Activated CD4-positive, alpha-beta T cell treated with anti-CD3 and anti-CD28 coated beads, Interleukin-2, Interleukin-6, amounts not matched to agents 100 ng/mL and 50 ng/mL, durations not matched to agents 16 hours and 8 hours (primary cell): Measurements from ENCODE around the gene BMI1.
"Not testable (repeated sequence)": the region's sequence is repeated elsewhere in the genome, so short reads cannot be mapped to it uniquely, and the experiment has no call there.

Experiments used
- DNase-seq: peaks from one replicate; pipeline ENCODE4 v3.0.0-alpha.2; 2020

Gene BMI1

DNA sequence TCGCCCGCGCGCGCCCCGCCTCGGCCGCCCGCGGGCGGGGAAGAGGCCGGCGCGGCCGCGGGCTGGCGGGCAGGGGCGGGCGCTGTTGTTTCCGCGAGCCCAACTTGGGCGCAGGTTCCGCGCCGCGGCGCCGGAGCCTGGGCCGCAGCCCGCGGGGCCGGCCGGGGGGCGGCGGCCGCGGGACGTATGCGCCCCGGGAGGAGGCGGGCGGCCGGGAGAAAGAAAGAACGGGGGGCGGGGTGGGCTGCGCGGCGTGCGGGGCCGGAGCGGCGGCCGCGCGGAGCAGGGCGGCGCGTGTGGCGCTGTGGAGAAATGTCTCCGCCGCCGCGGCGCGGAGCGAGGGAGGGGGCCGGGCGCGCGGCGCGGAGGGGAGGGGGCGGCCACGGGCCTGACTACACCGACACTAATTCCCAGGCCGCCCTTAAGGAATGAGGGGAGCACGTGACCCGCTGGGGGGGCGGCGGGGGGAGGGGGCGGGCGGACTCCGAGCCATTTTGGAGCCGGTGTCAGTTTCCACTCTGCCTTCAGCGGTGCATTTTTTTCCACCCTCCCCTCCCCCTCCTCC is at the start of gene BMI1:
Gene BMI1, plus strand, starts transcription at position 509 of the 565 bp plus-strand sequence. CDS start 5,351 bp downstream, outside the sequence.
- peak; percentile 72 for DNase-seq

- no peak for DNase-seq
Measured at GRCh38 chr10:22271786-22272185, 49.1 kb upstream of the BMI1 start.

- DNase-seq: no peak
Measured at GRCh38 chr10:22278441-22278782, 42.5 kb upstream of the BMI1 start.

- no peak for DNase-seq
Measured at GRCh38 chr10:22280078-22280477, 40.8 kb upstream of the BMI1 start.

DNA sequence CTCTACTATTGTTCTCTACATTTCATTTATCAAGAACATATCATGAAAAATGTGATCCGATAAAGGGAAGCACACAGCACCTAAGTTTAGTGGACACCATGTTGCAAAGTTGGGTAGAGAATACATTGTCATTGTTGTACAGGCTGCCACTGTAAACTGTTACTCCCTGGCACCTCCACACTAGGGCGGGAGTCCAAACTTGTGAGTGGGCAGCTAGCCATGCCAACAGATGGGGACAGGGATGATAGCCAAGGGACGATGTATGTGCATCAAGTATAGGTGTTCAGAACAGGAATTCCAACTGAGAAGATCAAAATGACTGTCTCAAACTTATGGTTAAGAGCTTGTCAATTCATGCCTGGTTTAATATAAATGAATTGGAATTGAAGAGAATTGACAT is 35.8 kb upstream of the BMI1 start:
- DNase-seq: no peak

- DNase-seq: no peak
Measured at GRCh38 chr10:22293747-22294404, 27.0 kb upstream of the BMI1 start.

DNA sequence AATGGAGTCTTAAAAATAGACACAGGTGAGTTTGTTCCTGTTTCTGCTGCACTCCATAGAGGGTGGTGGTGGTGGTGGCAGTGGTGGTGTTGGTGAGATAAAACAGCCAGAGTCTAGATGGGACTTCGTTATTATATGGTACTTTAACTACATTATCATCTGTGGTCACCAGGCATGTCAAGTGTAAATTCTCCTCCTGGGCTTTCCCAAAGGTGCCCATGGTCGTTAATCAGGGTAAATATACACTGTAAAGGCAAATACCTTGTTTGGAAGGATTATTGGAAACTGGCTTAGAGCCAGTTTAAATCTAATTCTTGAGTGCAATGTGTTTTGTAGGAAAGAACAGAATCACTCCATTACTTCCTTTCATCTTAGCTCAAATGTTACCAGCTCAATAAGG is 26.2 kb upstream of the BMI1 start:
- DNase-seq: no peak

GRCh38 chr10:22301193-22301592 is 19.7 kb upstream of the BMI1 start:
- no peak for DNase-seq

DNA sequence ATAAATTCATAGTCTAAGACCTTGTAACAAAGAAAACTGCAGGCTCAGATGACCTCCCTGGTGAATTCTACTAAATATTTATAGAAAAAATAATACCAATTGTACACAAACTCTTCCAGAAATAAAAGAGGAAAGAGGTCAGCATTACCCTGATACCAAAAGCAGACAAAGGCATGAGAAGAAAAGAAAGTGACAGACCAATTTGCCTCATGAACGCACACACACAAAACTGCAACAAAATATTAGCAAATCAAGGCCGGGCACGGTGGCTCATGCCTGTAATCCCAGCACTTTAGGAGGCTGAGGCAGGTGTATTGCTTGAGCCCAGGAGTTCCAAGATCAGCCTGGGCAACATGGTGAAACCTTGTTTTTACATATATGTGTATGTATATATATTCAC is 17.4 kb upstream of the BMI1 start:
- no peak for DNase-seq

- no peak for DNase-seq
Measured at GRCh38 chr10:22305721-22306120, 15.2 kb upstream of the BMI1 start.

GRCh38 chr10:22308390-22308789 is 12.5 kb upstream of the BMI1 start:
- peak; percentile 88 for DNase-seq

GRCh38 chr10:22309180-22310000 is 11.5 kb upstream of the BMI1 start:
- DNase-seq: no peak

DNA sequence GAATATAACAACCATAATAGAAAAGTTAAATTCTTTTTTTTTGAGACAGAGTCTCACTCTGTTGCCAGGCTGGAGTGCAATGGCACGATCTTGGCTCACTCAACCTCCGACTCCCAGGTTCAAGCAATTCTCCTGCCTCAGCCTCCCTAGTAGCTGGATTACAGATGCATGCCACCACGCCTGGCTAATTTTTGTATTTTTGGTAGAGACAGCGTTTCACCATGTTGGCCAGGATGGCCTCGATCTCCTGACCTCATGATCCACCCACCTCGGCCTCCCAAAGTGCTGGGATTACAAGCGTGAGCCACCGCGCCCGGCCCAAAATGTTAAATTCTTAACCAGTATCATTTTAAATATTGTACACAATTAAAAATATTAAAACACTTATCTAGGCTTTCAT is 10.9 kb upstream of the BMI1 start:
- not testable (repeated sequence) for DNase-seq

DNA sequence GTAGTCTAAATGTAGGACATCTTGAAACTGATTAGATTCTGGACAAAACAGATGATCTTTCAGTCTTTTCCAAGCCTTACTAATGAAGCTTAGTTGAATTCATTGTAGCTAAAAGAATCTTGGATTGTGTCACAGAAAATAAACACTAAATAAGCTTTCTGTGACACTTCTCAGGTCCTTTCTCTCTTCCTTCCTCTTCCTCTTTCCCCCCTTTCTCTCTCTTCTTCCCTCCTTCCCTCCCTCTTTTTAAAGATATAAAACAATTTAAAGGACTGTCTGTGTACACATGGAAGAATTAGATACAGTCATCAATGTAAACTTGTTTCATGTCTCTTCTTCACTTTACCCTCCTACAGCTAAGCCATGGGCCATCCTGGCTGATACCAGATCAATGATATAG is 10.0 kb upstream of the BMI1 start:
- DNase-seq: no peak

DNA sequence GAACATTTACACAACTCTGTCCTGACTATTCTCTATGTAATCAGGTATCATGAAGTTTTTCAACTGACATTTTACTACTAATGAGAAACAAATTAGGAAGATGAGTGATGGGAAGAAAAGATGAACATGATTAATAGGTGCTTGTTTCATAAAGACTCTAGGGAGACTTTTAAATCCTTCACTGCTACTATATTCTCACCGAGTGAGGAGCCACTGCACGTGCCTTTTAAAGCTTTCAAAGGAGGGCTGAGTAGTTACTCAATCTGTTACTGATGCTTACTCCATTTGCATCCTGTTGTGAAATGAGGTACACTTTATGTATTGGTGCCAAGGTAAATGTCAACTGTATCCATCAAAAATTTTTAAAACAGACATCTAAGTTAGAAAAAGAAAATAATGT is 6.0 kb upstream of the BMI1 start:
- peak; percentile 54 for DNase-seq

- DNase-seq: no peak
Measured at GRCh38 chr10:22315455-22316285, 5.2 kb upstream of the BMI1 start.

DNA sequence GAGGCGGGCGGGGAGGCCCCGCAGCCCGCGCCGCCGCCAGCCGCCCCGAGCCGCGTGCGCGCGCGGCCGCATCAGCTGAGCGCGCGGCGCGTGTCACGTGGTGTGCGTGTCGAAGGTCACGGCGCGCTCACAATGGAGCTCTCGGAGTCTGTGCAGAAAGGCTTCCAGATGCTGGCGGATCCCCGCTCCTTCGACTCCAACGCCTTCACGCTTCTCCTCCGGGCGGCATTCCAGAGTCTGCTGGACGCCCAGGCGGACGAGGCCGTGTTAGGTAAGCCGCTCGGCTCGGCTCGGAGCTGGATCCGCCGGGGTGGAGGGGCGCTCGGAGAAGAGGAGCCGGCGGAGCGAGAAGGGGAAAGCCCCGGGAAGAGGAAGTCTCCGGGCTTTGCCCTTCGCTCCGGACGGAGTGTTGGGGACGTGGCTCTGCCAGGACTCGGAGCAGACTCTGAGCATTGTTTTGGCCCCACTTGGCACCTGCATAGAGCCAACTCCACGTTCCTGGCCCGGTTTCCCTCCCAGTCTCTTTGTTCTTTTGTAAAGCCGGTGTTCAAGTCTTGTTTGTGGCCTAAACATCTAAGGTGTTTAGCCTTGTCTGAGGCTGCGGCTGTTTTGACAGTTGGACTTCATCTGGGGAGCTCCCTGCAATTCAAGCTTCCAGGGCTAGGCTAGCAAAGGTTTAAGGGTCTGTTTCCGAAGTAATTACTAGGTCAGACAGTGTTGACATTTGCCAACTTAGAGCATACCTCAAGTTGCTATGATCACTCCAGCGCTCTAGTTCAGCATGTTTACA is 4.4 kb upstream of the BMI1 start, which contains the start of gene COMMD3:
Gene COMMD3, plus strand, starts transcription at position 103 of the 790 bp plus-strand sequence. Its CDS starts 30 bp downstream, at position 133.
- DNase-seq: peak; percentile 84

DNA sequence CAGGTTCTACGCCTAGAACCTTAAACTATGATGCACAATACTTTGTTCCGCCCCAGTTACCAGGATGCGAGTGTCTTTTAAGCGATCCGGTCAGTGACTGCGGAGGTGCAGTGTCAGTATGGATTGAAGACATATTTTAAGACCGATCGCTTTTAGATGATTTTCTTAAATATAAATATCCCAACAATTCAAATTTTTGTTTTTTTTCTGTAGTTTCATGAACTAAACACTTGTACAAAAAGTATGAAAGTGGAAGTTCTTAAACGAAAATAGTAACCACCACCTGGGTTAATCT is 3.9 kb upstream of the BMI1 start:
- DNase-seq: peak; percentile 42

- DNase-seq: no peak
Measured at GRCh38 chr10:22317771-22318565, 2.9 kb upstream of the BMI1 start.

- DNase-seq: no peak
Measured at GRCh38 chr10:22318772-22319171, 2.1 kb upstream of the BMI1 start.

GRCh38 chr10:22319547-22319979 is 1.3 kb upstream of the BMI1 start:
- DNase-seq: no peak
